ENCODE data around the gene FAM53B.
"Not testable (repeated sequence)": the region's sequence is repeated elsewhere in the genome, so short reads cannot be mapped to it uniquely, and the experiment has no call there.

Gene FAM53B, protein sequence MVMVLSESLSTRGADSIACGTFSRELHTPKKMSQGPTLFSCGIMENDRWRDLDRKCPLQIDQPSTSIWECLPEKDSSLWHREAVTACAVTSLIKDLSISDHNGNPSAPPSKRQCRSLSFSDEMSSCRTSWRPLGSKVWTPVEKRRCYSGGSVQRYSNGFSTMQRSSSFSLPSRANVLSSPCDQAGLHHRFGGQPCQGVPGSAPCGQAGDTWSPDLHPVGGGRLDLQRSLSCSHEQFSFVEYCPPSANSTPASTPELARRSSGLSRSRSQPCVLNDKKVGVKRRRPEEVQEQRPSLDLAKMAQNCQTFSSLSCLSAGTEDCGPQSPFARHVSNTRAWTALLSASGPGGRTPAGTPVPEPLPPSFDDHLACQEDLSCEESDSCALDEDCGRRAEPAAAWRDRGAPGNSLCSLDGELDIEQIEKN

DNA sequence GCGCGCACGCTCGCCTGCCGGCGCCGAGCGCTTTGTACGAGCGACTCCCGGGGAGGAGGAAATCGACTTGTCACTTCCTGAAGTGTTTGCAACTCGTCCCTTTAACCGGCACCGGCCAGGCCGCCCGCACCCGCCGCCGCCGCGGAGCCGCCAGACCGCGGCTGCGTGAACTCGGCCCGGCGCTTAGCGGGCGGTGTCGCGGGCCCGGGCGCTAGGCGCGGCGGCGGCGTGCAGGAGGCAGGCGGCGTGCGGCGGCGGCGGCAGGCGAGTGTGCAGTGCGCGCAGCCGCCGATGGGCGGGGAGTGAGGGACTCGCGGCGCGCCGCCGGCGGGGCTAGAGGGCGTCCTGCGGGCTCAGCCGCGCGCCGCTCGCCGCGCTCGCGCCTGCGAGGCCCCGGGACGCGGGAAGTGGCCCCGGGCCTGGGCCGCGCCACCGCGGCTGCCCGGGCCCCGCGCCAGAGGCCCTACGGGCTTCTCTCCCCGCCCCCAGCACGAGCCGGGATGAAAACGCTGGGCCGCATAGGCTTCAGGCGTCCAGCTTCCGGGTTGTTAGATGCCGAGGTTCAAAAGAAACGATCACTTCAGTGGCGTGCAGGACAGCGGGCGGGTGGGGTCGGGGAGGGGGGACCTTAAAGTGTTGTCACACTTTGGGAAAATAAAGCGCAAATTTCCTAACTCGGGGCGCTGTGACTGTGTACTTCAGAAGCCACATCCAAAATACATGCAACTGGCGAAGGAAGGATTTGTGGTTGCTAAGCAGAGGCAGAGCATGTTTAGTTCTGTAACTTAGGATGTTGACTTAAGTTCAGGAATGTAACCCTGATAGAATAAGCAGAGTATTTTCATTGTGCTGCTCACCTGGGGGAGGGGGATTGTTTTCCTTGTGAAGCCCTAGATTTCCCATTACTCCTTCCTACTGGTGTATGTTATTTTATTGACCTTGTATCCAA lies at the start of gene FAM53B:
TSS of gene FAM53B (minus strand) at position 277 of the 949 bp plus-strand sequence. CDS start 37,665 bp downstream, outside the sequence.
- DNase-seq: no peak

DNA sequence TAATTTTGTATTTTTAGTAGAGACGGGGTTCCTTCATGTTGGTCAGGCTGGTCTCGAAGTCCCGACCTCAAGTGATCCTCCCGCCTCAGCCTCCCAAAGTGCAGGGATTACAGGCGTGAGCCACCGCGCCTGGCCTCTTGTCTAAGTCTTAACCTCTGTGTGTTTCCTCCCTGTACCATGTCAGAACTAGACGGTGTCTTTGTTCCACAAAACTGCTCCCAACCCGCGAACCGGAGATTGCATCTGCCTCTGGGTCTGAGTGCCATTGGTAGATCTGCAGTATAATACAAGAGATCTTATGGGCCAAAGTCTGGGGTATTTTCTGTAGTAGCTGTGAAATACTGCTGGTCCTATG lies 48.8 kb upstream of the FAM53B start:
- DNase-seq: no peak

- DNase-seq: no peak
Observed at GRCh38 chr10:124791547-124792348, 47.6 kb upstream of the FAM53B start, which contains the start of gene EEF1AKMT2. Gene EEF1AKMT2 (minus strand): TSS chr10:124791887. CDS start chr10:124791833, 54 bp downstream.

GRCh38 chr10:124782900-124783299 lies 38.7 kb upstream of the FAM53B start:
- DNase-seq: not testable (repeated sequence)

- DNase-seq: no peak
Observed at GRCh38 chr10:124768791-124769190, 24.6 kb upstream of the FAM53B start.

GRCh38 chr10:124765256-124765655 lies 21.1 kb upstream of the FAM53B start:
- no peak for DNase-seq

- DNase-seq: no peak
Observed at GRCh38 chr10:124763267-124763666, 19.1 kb upstream of the FAM53B start.

DNA sequence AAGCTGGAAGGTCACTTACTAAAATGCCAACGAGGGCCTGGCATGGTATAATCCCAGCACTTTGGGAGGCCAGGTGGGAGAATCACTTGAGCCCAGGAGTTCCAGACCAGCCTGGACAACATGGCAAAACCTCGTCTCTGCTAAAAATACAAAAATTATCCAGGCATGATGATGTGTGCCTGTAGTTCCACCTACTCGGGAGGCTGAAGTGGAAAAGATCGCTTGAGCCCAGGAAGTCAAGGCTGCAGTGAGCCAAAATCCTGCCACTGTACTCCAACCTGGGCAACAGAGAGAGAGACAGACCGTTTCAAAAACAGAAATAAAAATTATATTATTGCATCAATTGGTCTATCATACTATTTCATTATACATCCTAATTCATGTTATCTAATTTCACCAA lies 18.1 kb upstream of the FAM53B start:
- DNase-seq: no peak

GRCh38 chr10:124756156-124756903 lies 12.2 kb upstream of the FAM53B start:
- DNase-seq: no peak

DNA sequence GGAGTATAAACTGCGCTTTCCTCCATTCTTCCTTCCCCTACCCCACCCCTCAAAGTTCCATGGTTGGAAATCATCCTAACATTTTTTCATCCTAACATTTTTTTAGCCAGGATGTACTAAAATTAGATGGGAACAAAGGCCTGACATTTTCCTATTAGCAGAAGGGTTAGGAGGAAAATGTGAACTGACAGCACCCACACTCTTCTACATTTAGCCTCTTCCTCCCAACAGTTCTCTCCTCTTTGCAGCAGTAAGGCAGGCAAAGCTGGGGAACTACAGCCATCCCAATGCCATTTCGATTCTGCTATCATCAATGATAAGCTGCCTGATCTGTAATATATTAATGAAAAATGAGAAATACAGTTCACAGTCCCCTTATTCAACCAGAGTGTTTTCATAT lies 11.4 kb upstream of the FAM53B start:
- DNase-seq: no peak

DNA sequence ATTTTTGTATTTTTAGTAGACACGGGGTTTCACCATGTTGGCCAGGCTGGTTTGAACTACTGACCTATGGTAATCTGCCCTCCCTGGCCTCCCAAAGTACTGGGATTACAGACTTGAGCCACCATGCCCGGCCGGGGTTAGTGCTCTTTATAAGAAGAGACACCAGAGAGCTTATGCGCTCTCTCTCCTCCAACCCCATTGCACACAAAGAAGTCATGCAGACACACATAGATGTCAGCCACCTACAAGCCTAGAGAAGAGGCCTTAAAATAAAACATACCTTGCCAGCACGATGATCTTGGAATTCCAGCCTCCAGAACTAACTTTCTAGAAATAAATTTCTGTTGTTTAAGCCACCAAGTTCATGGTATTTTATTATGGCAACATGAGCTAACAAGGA lies 10.0 kb upstream of the FAM53B start:
- no peak for DNase-seq

DNA sequence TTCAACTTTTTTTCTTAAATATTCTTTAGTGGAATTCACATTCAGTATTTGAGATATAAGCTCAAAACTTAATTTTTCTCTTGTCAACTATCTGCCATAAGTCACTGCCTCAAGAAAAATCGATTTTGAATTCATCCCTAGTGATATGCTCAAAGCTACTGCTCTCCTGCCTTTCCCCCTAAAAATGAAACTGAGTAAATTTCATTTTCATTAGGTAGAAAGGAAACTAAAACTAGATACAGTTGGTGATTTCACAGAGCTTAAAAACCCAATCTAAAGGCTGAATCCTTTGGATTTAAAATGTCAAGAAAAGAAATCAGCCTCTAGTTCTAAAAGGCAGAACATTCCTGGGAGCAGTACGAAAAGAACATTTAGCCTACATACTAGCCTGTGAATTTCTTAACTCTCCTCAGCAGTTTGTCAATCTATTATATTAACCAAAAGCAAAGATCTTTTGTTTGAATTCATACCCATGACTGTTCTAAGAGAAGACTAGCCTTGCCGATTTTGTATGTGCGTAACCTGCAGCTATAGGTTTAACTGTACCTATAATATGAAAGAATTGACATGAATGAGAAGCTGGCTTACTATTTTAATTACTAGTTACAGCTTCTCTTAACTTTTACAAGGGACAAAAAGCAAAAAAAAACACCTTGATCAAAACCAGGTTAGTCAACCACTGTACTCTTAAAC lies 4.9 kb upstream of the FAM53B start:
- DNase-seq: no peak

- DNase-seq: no peak
Observed at GRCh38 chr10:124748166-124748565, 4.0 kb upstream of the FAM53B start.

DNA sequence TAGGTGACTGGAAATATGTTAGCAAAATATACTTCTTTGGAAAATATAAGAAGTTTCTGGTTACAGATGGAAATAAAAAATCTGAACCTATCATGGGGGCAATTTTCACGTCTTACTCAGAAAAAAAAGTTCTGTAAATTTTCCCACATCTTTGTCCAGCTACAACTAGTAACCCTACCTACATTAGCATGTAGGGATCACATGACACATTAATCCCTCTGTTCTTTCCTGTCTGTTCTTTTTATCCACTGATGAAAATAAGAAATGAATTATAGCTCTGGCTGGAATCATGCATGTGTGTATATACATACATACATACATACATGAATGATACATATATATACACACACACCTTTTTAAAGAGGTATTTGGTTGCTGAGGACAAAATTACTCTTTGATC lies 3.6 kb upstream of the FAM53B start:
- DNase-seq: no peak

GRCh38 chr10:124746992-124747391 lies 2.8 kb upstream of the FAM53B start:
- DNase-seq: no peak

- not testable (repeated sequence) for DNase-seq
Observed at GRCh38 chr10:124746447-124746846, 2.3 kb upstream of the FAM53B start.

DNA sequence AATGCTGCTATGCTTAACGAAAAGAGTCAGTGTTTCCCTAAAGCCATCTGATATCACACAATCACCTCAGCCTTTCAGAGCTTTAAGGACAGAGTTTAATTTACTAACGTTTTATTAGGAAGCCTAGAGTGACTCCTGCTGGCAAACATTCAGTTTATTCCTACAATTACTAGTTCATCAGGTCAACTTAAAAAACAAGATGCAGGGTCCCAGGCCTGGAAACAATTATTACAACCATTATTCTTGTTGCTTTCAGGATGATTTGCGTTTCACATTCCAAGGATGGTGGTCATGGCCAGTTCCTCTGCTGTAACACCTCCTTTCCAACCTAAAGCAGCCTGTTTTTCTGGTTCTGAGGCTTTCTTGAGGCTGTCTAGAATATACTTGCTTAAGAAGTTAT lies 1.5 kb upstream of the FAM53B start:
- no peak for DNase-seq

DNA sequence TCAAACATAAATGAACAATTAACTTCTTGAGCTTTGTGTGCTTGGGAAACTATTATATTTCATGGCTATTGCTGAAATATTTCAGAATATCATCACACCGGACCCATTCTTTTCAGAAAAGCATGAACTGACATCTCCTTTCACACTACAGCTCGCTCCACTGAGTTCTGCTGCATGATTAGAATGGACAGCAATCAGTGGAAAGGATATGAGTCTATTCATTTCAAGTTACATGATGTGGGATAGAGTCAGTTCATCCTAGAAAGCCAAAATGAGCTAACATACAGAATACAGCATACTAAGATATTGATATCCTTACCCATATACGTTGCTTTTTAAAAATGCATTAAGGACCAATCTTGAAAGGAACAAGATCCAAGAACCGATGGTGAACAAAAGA lies 1.1 kb upstream of the FAM53B start:
- no peak for DNase-seq

GRCh38 chr10:124743191-124744101 lies 732 bp downstream of the FAM53B start:
- no peak for DNase-seq
